NB4 (cell line): Measurements from ENCODE around the gene TMEM97.

ENCODE experiments used
- DNase-seq: peaks from one replicate; pipeline ENCODE4 v3.0.0; 2010; ENCODE audit warnings: low read depth
- H3K4me3 ChIP-seq: one replicate; pipeline ENCODE4 v1.5.1; 2011; ENCODE audit warnings: mild to moderate bottlenecking, low read depth, low read length, moderate library complexity
- CTCF ChIP-seq: IDR thresholded peaks from one replicate; pipeline ENCODE4 v1.5.1; 2012; ENCODE audit warnings: low read depth, low read length
- MAX ChIP-seq: IDR thresholded peaks from 2 replicates; pipeline ENCODE4 v1.6.1; 2011; ENCODE audit warnings: low read depth, low read length
- MYC ChIP-seq: IDR thresholded peaks from 2 replicates; pipeline ENCODE4 v1.6.1; 2011; ENCODE audit warnings: low read depth, low read length
- POLR2A ChIP-seq: IDR thresholded peaks from 2 replicates; pipeline ENCODE4 v1.6.1; 2011; ENCODE audit warnings: mild to moderate bottlenecking; ENCODE audit not compliant: insufficient read length; ENCODE audit errors: extremely low read depth

TMEM97 gene

GRCh38 chr17:28274591-28275265 lies 44.3 kb upstream of the TMEM97 start:
- DNase-seq: no peak
- TF ChIP-seq POLR2A (no peak), MAX (no peak), CTCF (no peak), MYC (no peak)
- H3K4me3 ChIP-seq: no peak overlapping the region

GRCh38 chr17:28276011-28276410 lies 43.0 kb upstream of the TMEM97 start:
- no peak for DNase-seq
- no peak for TF ChIP-seq POLR2A
- TF ChIP-seq CTCF: no peak
- TF ChIP-seq MYC: no peak
- TF ChIP-seq MAX: no peak
- H3K4me3 ChIP-seq: no peak overlapping the region

- H3K4me3 ChIP-seq: no peak overlapping the region
- DNase-seq: no peak
- TF ChIP-seq POLR2A (no peak), MAX (no peak), CTCF (no peak), MYC (no peak)
Measured at GRCh38 chr17:28279411-28279810, 39.6 kb upstream of the TMEM97 start.

- TF ChIP-seq MAX: no peak
- no peak for TF ChIP-seq POLR2A
- TF ChIP-seq CTCF: no peak
- TF ChIP-seq MYC: no peak
- no peak for DNase-seq
- no peak overlapping the region for H3K4me3 ChIP-seq
Measured at GRCh38 chr17:28280826-28281225, 38.2 kb upstream of the TMEM97 start.

GRCh38 chr17:28282596-28282995 lies 36.4 kb upstream of the TMEM97 start:
- no peak overlapping the region for H3K4me3 ChIP-seq
- TF ChIP-seq POLR2A: no peak
- no peak for TF ChIP-seq MYC
- no peak for TF ChIP-seq CTCF
- no peak for TF ChIP-seq MAX
- no peak for DNase-seq

GRCh38 chr17:28285965-28286364 lies 33.0 kb upstream of the TMEM97 start:
- H3K4me3 ChIP-seq: no peak overlapping the region
- DNase-seq: no peak
- TF ChIP-seq MAX: no peak
- TF ChIP-seq CTCF: no peak
- no peak for TF ChIP-seq POLR2A
- TF ChIP-seq MYC: no peak
